Left renal pelvis (tissue), 4 donors: ENCODE results near the gene HILPDA. TPM values are rescaled to one million over a fixed set of nuclear protein-coding genes. Genes with fewer than 3 reads are reported as not detected.
"Not testable (repeated sequence)": the region's sequence is repeated elsewhere in the genome, so short reads cannot be mapped to it uniquely, and the experiment has no call there.

Experiments
- DNase-seq, 4 donors: peaks; one replicate each; pipeline ENCODE4 v3.0.0-alpha.2; 2013; ENCODE audit warnings: low read depth in 4 of 4, low spot score in 3 of 4
- polyA plus RNA-seq, 4 donors: library from polyadenylated mRNA; unstranded; fragments of 120-200 nt; gene quantifications; one replicate each; pipeline ENCODE4 v1.2.1, GENCODE V29; 2013; ENCODE audit not compliant: insufficient read length in 4 of 4

HILPDA gene
- polyA plus RNA-seq, 4 donors, result 14.6 to 21.6 (median 17.9) TPM

GRCh38 chr7:128459394-128459878 lies 3.8 kb downstream of the HILPDA start:
- DNase-seq, result no peak

- DNase-seq, result no peak
Measured at GRCh38 chr7:128462460-128462859, 6.8 kb downstream of the HILPDA start.

- DNase-seq, result not testable (repeated sequence)
Measured at GRCh38 chr7:128463345-128463744, 7.7 kb downstream of the HILPDA start.

GRCh38 chr7:128463933-128464332 lies 8.3 kb downstream of the HILPDA start:
- not testable (repeated sequence) for DNase-seq

- not testable (repeated sequence) for DNase-seq
Measured at GRCh38 chr7:128466871-128467270, 11.2 kb downstream of the HILPDA start.

- DNase-seq, result peak in 3 of 4 donors; percentile 68 to 81 (median 76)
Measured at GRCh38 chr7:128476402-128477335, 21.0 kb downstream of the HILPDA start, which contains the start of gene METTL2B. Gene METTL2B (plus strand): TSS chr7:128476748. CDS start chr7:128476766, 18 bp downstream.

GRCh38 chr7:128477336-128477690 lies 21.6 kb downstream of the HILPDA start:
- DNase-seq, result not testable (repeated sequence)

- DNase-seq, result not testable (repeated sequence)
Measured at GRCh38 chr7:128479082-128479481, 23.4 kb downstream of the HILPDA start.

GRCh38 chr7:128488134-128488533 lies 32.5 kb downstream of the HILPDA start:
- not testable (repeated sequence) for DNase-seq

GRCh38 chr7:128497405-128497804 lies 41.7 kb downstream of the HILPDA start:
- no peak for DNase-seq

- DNase-seq, result not testable (repeated sequence)
Measured at GRCh38 chr7:128505416-128505815, 49.7 kb downstream of the HILPDA start.

- DNase-seq, result not testable (repeated sequence)
Measured at GRCh38 chr7:128506819-128507218, 51.1 kb downstream of the HILPDA start.

- DNase-seq, result not testable (repeated sequence)
Measured at GRCh38 chr7:128507321-128507993, 51.8 kb downstream of the HILPDA start.

Other genes with a start within 250 kb of the HILPDA start
- under 1 TPM in 3 of 4 donors, not detected in 1; 0.16 to 0.50 (median 0.36) TPM for gene LEP, start 214.6 kb upstream of the HILPDA start, polyA plus RNA-seq
- 10 to 100 TPM; 37.9 to 53.3 (median 47.7) TPM for gene RBM28, start 112.0 kb upstream of the HILPDA start, polyA plus RNA-seq
- gene PRRT4, start 94.2 kb upstream of the HILPDA start, polyA plus RNA-seq, result 1 to 10 TPM in 2 of 4 donors, under 1 TPM in 2; 0.65 to 3.4 (median 1.1) TPM
- gene IMPDH1, start 45.9 kb upstream of the HILPDA start, polyA plus RNA-seq, result 10 to 100 TPM; 11.8 to 30.9 (median 25.8) TPM
- gene METTL2B, start 20.9 kb downstream of the HILPDA start, polyA plus RNA-seq, result 10 to 100 TPM; 23.4 to 31.7 (median 28.4) TPM
- 1 to 10 TPM; 1.3 to 5.5 (median 1.5) TPM for gene GARIN1A, start 216.4 kb downstream of the HILPDA start, polyA plus RNA-seq